WTC11 (cell line): ENCODE data around the gene TMEM121B. TPM values are rescaled to one million over a fixed set of nuclear protein-coding genes. Genes with fewer than 3 reads are reported as not detected.

Experiments used
- ATAC-seq: fragments of 200-7000 bp; cut with Tn5 transposase; 2 replicates; pipeline ENCODE4 v1.10.0; 2021; ENCODE audit warnings: mild to moderate bottlenecking, moderate library complexity
- CTCF ChIA-PET: fragments of 300-600 bp; sonication (Branson Sonifier 250); formaldehyde crosslinking; loops from one replicate; lab custom pipeline; 2021; ENCODE audit warnings: antibody characterized with exemption; lab: Charles Lee
- POLR2A ChIA-PET: fragments of 350-600 bp; sonication (Branson Sonifier 250); formaldehyde crosslinking; loops from one replicate; lab custom pipeline; 2021; ENCODE audit warnings: antibody characterized with exemption; lab: Charles Lee
- DNase-seq: peaks from one replicate; pipeline ENCODE4 v3.0.0; 2021; ENCODE audit warnings: low spot score
- H3K27ac Mint-ChIP-seq: 2 replicates; pipeline ENCODE4 v1.8.0; 2021; ENCODE audit warnings: mixed read lengths
- H3K27me3 Mint-ChIP-seq: 2 replicates; pipeline ENCODE4 v1.8.0; 2021; ENCODE audit warnings: low read depth, mild to moderate bottlenecking, moderate library complexity, mixed read lengths
- H3K36me3 Mint-ChIP-seq: 2 replicates; pipeline ENCODE4 v1.8.0; 2021; ENCODE audit warnings: mixed read lengths
- H3K4me1 Mint-ChIP-seq: 2 replicates; pipeline ENCODE4 v1.8.0; 2022; ENCODE audit warnings: mixed read lengths
- H3K4me3 Mint-ChIP-seq: 2 replicates; pipeline ENCODE4 v1.8.0; 2021; ENCODE audit warnings: mild to moderate bottlenecking, moderate library complexity, mixed read lengths
- H3K9me3 Mint-ChIP-seq: 2 replicates; pipeline ENCODE4 v1.8.0; 2021; ENCODE audit warnings: mixed read lengths
- CBFB ChIP-seq: sonication (generic); formaldehyde crosslinking; IDR thresholded peaks from 2 replicates; pipeline ENCODE4 v1.8.1; 2022; ENCODE audit warnings: mild to moderate bottlenecking, low read depth, missing genetic modification reagents
- CREM ChIP-seq: sonication (generic); formaldehyde crosslinking; IDR thresholded peaks from 2 replicates; pipeline ENCODE4 v1.8.1; 2022; ENCODE audit warnings: mild to moderate bottlenecking, missing genetic modification reagents, moderate library complexity
- ETV6 ChIP-seq: sonication (generic); formaldehyde crosslinking; IDR thresholded peaks from 2 replicates; pipeline ENCODE4 v1.8.1; 2022; ENCODE audit warnings: mild to moderate bottlenecking, missing genetic modification reagents
- IRF2 ChIP-seq: sonication (generic); formaldehyde crosslinking; IDR thresholded peaks from 2 replicates; pipeline ENCODE4 v1.8.0; 2022; ENCODE audit warnings: low read depth, missing genetic modification reagents, borderline replicate concordance
- MYBL2 ChIP-seq: sonication (generic); formaldehyde crosslinking; IDR thresholded peaks from 2 replicates; pipeline ENCODE4 v1.8.1; 2023; ENCODE audit warnings: mild to moderate bottlenecking, moderate library complexity, missing genetic modification reagents
- NFYB ChIP-seq: sonication (generic); formaldehyde crosslinking; conservative IDR thresholded peaks from 2 replicates; pipeline ENCODE4 v1.8.0; 2022; ENCODE audit warnings: low read depth, missing genetic modification reagents
- PRRX2 ChIP-seq: fragments of 250-450 bp; sonication (Bioruptor Pico); IDR thresholded peaks from 2 replicates; pipeline ENCODE4 v1.8.0; 2021; ENCODE audit warnings: mild to moderate bottlenecking
- RORB ChIP-seq: fragments of 250-450 bp; sonication (Bioruptor Pico); IDR thresholded peaks from 2 replicates; pipeline ENCODE4 v1.9.0; 2021; ENCODE audit warnings: mild to moderate bottlenecking
- TEAD1 ChIP-seq: sonication (generic); formaldehyde crosslinking; IDR thresholded peaks from 2 replicates; pipeline ENCODE4 v1.8.0; 2022; ENCODE audit warnings: mild to moderate bottlenecking, missing genetic modification reagents
- TP53 ChIP-seq: sonication (generic); formaldehyde crosslinking; IDR thresholded peaks from 2 replicates; pipeline ENCODE4 v1.8.1; 2023; ENCODE audit warnings: mild to moderate bottlenecking, missing genetic modification reagents
- ZNF121 ChIP-seq: sonication (generic); formaldehyde crosslinking; IDR thresholded peaks from 2 replicates; pipeline ENCODE4 v1.8.0; 2023; ENCODE audit warnings: missing genetic modification reagents
- ZNF138 ChIP-seq: sonication (generic); formaldehyde crosslinking; conservative IDR thresholded peaks from 2 replicates; pipeline ENCODE4 v1.8.1; 2022; ENCODE audit warnings: mild to moderate bottlenecking, moderate library complexity, missing genetic modification reagents
- ZNF263 ChIP-seq: sonication (generic); formaldehyde crosslinking; IDR thresholded peaks from 2 replicates; pipeline ENCODE4 v1.8.1; 2022; ENCODE audit warnings: low read depth, mild to moderate bottlenecking, moderate library complexity, missing genetic modification reagents
- total RNA-seq: library from RNA; stranded (reverse); gene quantifications from 3 replicates; pipeline ENCODE4 v1.2.3, GENCODE V29; 2021
- TF ChIP-seq, protein P1 (sequence below): sonication (generic); formaldehyde crosslinking; IDR thresholded peaks from 2 replicates; pipeline ENCODE4 v1.8.1; 2022; ENCODE audit warnings: mild to moderate bottlenecking, moderate library complexity, missing genetic modification reagents
- TF ChIP-seq, protein P2 (sequence below): fragments of 250-450 bp; sonication (Bioruptor Pico); conservative IDR thresholded peaks from 2 replicates; pipeline ENCODE4 v1.9.0; 2021; ENCODE audit warnings: mild to moderate bottlenecking
- TF ChIP-seq, protein P3 (sequence below): sonication (generic); formaldehyde crosslinking; IDR thresholded peaks from 2 replicates; pipeline ENCODE4 v1.8.0; 2023; ENCODE audit warnings: missing genetic modification reagents
- TF ChIP-seq, protein P4 (sequence below): sonication (generic); formaldehyde crosslinking; IDR thresholded peaks from 2 replicates; pipeline ENCODE4 v1.8.0; 2023; ENCODE audit warnings: mild to moderate bottlenecking, missing genetic modification reagents
- TF ChIP-seq, protein P5 (sequence below): fragments of 200-600 bp; IDR thresholded peaks from 2 replicates; pipeline ENCODE4 v1.8.0; 2022; ENCODE audit warnings: antibody characterized with exemption
- TF ChIP-seq, protein P6 (sequence below): sonication (generic); formaldehyde crosslinking; IDR thresholded peaks from 2 replicates; pipeline ENCODE4 v1.8.1; 2022; ENCODE audit warnings: low read depth, missing genetic modification reagents, borderline replicate concordance
- TF ChIP-seq, protein P7 (sequence below): fragments of 250-450 bp; sonication (Bioruptor Pico); IDR thresholded peaks from 2 replicates; pipeline ENCODE4 v1.8.0; 2021; ENCODE audit warnings: mild to moderate bottlenecking
- TF ChIP-seq, protein P8 (sequence below): sonication (generic); formaldehyde crosslinking; IDR thresholded peaks from 2 replicates; pipeline ENCODE4 v1.8.0; 2022; ENCODE audit warnings: mild to moderate bottlenecking, missing genetic modification reagents

Gene TMEM121B
- total RNA-seq, 1 experiment from 2014 or later = 7.5 TPM

DNA sequence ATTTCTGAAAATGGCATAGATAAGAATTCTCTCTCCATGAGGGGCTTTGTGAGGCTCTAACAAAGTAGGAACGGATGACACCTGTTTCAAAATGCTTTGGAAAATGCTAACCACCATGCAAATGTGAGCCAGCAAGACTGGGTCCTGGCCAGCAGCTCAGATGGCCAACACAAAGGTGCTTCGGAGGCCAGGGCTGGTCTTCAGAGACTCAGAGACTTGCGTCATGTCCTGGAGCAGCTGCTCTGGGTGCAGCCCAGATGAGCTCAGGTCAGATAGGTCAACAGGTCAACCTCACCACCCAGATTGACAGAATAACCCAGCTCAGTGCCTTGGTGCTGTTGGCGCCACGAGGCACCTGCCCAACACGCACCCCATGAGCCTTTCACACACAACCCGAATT is 12.0 kb upstream of the TMEM121B start:
- Mint-ChIP-seq H3K4me3 (no peak overlapping the region), H3K4me1 (peaks cover 13% of the 10 kb centered on the region), H3K27me3 (no peaks in the 10 kb centered on the region), H3K27ac (peak overlapping the region; percentile 49), H3K9me3 (no peaks in the 10 kb centered on the region), H3K36me3 (peaks cover 11% of the 10 kb centered on the region; the same call in 1 of the 2 replicates)
- ChIA-PET POLR2A (no interaction called here), CTCF (interaction anchor here (1.4 to 1.8 kb wide), 5 partner anchors 11 to 59 kb away, joined by 3 to 7 read pairs (median 5); no protein-coding TSS in a partner anchor)
- ATAC-seq (no peak), DNase-seq (no peak)
- TF ChIP-seq, protein P1, sequence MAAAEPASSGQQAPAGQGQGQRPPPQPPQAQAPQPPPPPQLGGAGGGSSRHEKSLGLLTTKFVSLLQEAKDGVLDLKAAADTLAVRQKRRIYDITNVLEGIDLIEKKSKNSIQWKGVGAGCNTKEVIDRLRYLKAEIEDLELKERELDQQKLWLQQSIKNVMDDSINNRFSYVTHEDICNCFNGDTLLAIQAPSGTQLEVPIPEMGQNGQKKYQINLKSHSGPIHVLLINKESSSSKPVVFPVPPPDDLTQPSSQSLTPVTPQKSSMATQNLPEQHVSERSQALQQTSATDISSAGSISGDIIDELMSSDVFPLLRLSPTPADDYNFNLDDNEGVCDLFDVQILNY (CRISPR knock-in tag) = no peak
- TF ChIP-seq, protein P2, sequence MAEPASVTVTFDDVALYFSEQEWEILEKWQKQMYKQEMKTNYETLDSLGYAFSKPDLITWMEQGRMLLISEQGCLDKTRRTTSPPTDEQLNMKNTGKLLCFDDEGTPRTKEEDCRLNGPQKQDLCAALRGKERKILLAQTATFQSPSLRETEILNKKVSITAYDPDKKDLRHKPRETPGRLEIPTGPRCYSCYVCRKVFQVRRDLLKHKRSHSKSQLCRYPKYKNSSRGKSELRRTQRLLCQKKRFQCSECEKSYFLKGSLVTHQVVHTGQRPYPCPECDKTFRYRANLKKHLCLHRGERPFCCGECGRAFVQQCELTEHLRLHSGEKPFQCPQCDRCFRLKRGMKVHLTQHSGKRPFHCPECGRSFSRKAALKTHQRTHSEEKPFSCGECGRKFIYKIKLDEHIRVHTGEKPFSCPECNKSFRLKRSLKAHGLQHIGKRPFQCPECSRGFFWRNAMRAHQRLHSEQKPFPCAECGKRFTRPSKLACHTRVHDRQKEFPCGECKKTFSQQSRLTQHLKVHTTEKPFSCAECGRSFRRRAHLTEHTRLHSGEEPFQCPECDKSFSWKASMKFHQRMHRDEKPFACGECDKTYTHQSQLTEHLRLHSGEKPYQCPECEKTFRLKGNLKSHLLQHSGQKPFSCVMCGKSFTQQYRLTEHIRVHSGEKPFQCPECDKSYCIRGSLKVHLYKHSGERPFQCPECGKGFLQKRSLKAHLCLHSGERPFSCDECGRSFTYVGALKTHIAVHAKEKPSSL (CRISPR knock-in tag) = no peak

DNA sequence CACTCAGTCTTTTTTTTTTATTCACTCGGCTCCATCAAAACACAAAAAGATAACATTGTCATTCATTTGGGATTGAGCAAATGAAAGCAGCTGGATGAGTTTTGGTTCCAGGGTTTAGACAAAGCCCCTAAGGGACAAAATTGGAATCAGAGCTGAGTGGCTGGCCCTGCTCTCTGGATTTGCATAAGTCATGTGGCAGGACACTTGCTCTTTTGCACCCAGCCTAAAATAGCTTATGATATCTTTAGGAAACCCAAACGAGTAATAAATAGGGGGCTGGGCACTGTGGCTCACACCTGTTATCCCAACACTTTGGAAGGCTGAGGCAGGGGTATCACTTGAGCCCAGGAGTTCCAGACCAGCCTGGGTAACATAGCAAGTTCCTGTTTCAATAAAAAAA is 11.0 kb upstream of the TMEM121B start:
- CTCF ChIA-PET = interaction anchor here (0.7 to 2.1 kb wide), 16 partner anchors 12 to 653 kb away, joined by 3 to 21 read pairs (median 4); no protein-coding TSS in a partner anchor
- POLR2A ChIA-PET = no interaction called here
- DNase-seq = no peak
- Mint-ChIP-seq H3K4me1 (peaks cover 13% of the 10 kb centered on the region), H3K36me3 (peaks cover 4% of the 10 kb centered on the region; the same call in 1 of the 2 replicates), H3K27me3 (no peaks in the 10 kb centered on the region), H3K4me3 (no peak overlapping the region), H3K27ac (no peak overlapping the region), H3K9me3 (no peaks in the 10 kb centered on the region)
- ATAC-seq = no peak
- TF ChIP-seq CBFB (CRISPR knock-in tag) = no peak
- TF ChIP-seq, protein P3, sequence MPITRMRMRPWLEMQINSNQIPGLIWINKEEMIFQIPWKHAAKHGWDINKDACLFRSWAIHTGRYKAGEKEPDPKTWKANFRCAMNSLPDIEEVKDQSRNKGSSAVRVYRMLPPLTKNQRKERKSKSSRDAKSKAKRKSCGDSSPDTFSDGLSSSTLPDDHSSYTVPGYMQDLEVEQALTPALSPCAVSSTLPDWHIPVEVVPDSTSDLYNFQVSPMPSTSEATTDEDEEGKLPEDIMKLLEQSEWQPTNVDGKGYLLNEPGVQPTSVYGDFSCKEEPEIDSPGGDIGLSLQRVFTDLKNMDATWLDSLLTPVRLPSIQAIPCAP (CRISPR knock-in tag) = no peak
- no peak for TF ChIP-seq PRRX2 (CRISPR knock-in tag)
- TF ChIP-seq, protein P4, sequence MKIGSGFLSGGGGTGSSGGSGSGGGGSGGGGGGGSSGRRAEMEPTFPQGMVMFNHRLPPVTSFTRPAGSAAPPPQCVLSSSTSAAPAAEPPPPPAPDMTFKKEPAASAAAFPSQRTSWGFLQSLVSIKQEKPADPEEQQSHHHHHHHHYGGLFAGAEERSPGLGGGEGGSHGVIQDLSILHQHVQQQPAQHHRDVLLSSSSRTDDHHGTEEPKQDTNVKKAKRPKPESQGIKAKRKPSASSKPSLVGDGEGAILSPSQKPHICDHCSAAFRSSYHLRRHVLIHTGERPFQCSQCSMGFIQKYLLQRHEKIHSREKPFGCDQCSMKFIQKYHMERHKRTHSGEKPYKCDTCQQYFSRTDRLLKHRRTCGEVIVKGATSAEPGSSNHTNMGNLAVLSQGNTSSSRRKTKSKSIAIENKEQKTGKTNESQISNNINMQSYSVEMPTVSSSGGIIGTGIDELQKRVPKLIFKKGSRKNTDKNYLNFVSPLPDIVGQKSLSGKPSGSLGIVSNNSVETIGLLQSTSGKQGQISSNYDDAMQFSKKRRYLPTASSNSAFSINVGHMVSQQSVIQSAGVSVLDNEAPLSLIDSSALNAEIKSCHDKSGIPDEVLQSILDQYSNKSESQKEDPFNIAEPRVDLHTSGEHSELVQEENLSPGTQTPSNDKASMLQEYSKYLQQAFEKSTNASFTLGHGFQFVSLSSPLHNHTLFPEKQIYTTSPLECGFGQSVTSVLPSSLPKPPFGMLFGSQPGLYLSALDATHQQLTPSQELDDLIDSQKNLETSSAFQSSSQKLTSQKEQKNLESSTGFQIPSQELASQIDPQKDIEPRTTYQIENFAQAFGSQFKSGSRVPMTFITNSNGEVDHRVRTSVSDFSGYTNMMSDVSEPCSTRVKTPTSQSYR (CRISPR knock-in tag) = no peak
- TF ChIP-seq ZNF263 (CRISPR knock-in tag) = no peak
- TF ChIP-seq ETV6 (CRISPR knock-in tag) = no peak
- TF ChIP-seq MYBL2 = no peak
- TF ChIP-seq IRF2 (CRISPR knock-in tag) = no peak
- no peak for TF ChIP-seq CREM (CRISPR knock-in tag)
- TF ChIP-seq, protein P5, sequence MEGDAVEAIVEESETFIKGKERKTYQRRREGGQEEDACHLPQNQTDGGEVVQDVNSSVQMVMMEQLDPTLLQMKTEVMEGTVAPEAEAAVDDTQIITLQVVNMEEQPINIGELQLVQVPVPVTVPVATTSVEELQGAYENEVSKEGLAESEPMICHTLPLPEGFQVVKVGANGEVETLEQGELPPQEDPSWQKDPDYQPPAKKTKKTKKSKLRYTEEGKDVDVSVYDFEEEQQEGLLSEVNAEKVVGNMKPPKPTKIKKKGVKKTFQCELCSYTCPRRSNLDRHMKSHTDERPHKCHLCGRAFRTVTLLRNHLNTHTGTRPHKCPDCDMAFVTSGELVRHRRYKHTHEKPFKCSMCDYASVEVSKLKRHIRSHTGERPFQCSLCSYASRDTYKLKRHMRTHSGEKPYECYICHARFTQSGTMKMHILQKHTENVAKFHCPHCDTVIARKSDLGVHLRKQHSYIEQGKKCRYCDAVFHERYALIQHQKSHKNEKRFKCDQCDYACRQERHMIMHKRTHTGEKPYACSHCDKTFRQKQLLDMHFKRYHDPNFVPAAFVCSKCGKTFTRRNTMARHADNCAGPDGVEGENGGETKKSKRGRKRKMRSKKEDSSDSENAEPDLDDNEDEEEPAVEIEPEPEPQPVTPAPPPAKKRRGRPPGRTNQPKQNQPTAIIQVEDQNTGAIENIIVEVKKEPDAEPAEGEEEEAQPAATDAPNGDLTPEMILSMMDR = no peak
- no peak for TF ChIP-seq NFYB (CRISPR knock-in tag)
- TF ChIP-seq, protein P6, sequence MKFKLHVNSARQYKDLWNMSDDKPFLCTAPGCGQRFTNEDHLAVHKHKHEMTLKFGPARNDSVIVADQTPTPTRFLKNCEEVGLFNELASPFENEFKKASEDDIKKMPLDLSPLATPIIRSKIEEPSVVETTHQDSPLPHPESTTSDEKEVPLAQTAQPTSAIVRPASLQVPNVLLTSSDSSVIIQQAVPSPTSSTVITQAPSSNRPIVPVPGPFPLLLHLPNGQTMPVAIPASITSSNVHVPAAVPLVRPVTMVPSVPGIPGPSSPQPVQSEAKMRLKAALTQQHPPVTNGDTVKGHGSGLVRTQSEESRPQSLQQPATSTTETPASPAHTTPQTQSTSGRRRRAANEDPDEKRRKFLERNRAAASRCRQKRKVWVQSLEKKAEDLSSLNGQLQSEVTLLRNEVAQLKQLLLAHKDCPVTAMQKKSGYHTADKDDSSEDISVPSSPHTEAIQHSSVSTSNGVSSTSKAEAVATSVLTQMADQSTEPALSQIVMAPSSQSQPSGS = no peak
- no peak for TF ChIP-seq TEAD1
- TF ChIP-seq, protein P7, sequence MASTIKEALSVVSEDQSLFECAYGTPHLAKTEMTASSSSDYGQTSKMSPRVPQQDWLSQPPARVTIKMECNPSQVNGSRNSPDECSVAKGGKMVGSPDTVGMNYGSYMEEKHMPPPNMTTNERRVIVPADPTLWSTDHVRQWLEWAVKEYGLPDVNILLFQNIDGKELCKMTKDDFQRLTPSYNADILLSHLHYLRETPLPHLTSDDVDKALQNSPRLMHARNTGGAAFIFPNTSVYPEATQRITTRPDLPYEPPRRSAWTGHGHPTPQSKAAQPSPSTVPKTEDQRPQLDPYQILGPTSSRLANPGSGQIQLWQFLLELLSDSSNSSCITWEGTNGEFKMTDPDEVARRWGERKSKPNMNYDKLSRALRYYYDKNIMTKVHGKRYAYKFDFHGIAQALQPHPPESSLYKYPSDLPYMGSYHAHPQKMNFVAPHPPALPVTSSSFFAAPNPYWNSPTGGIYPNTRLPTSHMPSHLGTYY = no peak
- no peak for TF ChIP-seq ZNF138 (CRISPR knock-in tag)
- no peak for TF ChIP-seq ZNF121
- TF ChIP-seq TP53 (CRISPR knock-in tag) = no peak
- TF ChIP-seq, protein P8, sequence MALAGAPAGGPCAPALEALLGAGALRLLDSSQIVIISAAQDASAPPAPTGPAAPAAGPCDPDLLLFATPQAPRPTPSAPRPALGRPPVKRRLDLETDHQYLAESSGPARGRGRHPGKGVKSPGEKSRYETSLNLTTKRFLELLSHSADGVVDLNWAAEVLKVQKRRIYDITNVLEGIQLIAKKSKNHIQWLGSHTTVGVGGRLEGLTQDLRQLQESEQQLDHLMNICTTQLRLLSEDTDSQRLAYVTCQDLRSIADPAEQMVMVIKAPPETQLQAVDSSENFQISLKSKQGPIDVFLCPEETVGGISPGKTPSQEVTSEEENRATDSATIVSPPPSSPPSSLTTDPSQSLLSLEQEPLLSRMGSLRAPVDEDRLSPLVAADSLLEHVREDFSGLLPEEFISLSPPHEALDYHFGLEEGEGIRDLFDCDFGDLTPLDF (CRISPR knock-in tag) = no peak
- TF ChIP-seq, protein P1 (CRISPR knock-in tag) = no peak
- TF ChIP-seq RORB (CRISPR knock-in tag) = no peak
- TF ChIP-seq, all 79 proteins: peak for 0
